ENCODE results near the gene GM2A.

The GM2A gene

GRCh38 chr5:151252762-151253604 lies at the start of gene GM2A:
Gene GM2A, plus strand, starts transcription at chr5:151253185. Its CDS starts 32 bp downstream, at chr5:151253217.
- DNase-seq (ENCODE audit: low read depth): peak; percentile 94

DNA sequence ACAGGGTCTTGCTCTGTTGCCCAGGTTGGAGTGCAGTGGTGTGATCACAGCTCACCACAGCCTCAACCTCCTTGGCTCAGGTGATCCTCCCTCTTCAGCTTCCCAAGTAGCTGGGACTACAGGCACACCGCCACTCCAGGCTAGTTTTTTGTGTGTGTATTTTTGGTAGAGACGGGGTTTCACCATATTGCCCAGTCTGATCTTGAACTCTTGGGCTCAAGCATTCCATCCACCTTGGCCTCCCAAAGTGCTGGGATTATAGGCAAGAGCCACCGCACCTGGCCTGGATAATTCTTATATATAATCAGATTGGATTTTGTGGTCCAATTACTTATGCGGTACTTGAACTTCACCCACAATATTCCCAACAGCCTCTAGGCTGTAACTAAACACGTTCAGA lies 48.9 kb upstream of the GM2A start:
- DNase-seq (ENCODE audit: low read depth): no peak

- no peak for DNase-seq (ENCODE audit: low read depth)
Observed at GRCh38 chr5:151205411-151205810, 47.6 kb upstream of the GM2A start.

DNA sequence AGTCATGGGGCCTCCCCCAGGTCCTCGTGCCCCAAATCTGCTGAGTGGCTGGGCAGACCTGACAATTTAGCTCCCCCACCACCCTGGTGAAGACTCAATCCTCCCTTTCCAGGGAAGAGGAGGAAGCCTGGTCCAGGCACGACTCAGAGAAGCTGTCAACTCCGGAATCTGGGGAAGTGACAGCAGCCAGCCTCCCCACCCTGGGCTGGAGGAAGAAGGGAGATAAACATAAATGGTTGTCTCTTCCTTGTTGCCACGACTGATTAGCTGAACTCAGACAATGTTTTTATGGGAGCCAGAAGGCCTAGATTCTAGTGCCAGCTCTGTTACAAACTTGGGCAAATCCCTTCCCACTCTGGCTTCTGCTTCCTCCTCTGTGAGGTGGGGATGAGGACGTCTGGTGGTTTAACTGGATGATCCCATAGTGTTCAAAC lies 44.5 kb upstream of the GM2A start:
- DNase-seq (ENCODE audit: low read depth): no peak

DNA sequence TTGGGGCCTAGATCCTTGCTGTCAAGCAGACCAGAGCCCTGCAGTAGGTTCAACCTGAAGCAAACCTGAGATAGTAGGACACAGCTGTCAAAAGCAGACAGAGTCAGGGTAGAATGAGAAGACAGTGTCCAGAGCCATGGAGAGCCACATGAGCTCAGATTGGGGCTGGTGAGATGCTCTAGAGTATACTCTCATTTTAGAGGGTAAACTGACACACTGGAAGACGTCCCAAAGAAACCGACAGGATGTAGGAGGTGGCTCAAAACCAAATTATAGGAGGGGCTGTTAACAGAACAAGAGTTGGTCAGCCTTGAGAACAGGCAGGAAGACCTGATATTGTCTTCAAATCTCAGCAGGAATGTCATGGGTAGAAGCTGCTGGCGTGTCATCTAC lies 40.6 kb upstream of the GM2A start:
- no peak for DNase-seq (ENCODE audit: low read depth)

DNA sequence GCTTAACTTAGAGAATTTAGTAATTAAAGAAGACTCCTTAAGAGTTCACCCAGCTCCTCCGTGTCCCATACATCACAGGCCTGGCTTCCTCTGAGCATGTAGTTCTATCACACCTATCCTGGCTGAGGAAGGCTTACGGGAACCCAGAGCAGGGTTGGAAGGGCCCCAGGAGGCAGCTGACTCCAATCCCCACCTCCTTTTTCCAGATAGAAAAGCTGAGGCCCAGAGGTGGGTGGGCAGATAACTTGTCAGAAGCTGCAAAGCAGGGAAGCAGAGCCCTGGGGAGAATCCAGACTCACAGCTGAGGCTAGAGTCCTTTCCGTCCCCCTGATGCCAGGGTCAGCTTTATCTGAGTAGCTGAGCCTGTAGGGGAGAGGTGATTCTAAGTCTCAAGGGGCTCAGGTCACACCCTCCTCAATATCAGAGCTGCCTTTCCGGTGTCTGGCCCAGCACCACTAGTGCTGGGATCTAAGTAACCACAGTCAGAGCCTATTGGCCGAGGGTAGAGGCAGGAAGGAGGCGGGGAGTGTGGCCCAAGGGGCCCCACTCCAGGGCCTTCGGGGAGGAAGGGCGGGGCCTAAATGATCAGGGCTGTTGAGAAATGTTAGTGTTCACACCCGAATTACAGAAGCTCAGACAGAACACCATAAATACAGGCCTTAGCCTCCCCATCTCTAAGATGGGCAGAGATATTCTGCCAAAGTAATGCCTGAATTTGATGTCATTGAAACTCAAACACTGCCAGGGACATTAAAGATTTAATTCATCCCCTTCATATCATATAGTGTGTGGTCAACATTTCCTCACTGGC lies 39.0 kb upstream of the GM2A start:
- no peak for DNase-seq (ENCODE audit: low read depth)

GRCh38 chr5:151214614-151215545 lies 38.1 kb upstream of the GM2A start:
- no peak for DNase-seq (ENCODE audit: low read depth)

DNA sequence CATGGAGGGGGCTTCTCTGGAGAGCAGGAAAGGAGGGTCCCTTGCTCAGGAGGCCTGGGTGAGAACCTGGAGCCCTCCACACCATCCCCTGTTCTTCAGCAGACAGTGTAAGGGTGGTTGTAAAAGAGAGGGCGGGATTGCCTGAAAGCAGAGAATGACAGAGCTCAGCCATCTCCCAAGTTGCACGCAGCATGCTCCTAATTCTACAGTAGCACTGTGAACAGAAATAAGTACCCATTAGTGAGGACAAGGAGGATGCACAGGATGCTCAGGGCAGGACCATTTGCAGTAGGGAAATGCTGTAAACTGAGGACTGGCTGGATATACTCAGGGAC lies 37.5 kb upstream of the GM2A start:
- no peak for DNase-seq (ENCODE audit: low read depth)

- DNase-seq (ENCODE audit: low read depth): no peak
Observed at GRCh38 chr5:151216781-151217180, 36.2 kb upstream of the GM2A start.

- DNase-seq (ENCODE audit: low read depth): no peak
Observed at GRCh38 chr5:151218177-151218576, 34.8 kb upstream of the GM2A start.

- no peak for DNase-seq (ENCODE audit: low read depth)
Observed at GRCh38 chr5:151219138-151219537, 33.8 kb upstream of the GM2A start.

DNA sequence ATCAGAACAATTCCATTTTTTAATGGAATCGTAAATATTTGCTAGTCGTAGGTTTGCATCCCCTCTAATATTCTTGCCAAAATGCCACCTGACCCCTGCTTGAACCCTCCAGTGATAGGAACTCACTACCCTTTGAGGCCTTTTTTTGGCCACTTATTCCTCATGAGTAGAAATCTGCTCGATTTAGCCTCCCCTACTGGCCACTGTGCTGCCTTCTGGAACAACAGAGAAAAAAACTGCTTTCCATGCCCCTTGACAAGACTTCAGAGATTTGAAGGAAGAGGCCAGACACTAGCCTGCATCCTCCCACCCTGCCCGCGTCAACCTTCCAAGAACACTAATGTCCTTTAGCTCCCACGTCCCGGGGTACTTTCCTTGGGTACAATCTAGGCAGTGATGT lies 33.2 kb upstream of the GM2A start:
- DNase-seq (ENCODE audit: low read depth): no peak

DNA sequence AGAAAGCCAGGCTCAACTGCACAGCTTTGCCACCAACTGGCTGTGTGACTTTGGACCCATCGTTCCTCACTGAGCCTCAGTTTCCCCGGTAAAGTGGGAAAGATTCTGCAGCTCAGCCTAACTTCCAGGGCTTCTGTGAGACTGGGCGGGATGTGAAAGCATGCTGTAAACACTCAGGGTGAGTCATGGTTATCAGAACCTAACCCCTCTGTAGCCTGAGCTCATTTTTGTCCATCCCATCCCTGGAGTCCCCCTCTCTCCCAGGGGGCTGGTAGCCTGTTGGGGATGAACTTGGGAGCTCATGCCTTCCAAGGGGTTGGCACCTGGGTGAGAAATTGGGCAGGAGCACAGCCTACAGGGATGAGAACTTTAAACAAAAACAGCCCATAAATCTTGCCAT lies 31.4 kb upstream of the GM2A start:
- DNase-seq (ENCODE audit: low read depth): no peak

DNA sequence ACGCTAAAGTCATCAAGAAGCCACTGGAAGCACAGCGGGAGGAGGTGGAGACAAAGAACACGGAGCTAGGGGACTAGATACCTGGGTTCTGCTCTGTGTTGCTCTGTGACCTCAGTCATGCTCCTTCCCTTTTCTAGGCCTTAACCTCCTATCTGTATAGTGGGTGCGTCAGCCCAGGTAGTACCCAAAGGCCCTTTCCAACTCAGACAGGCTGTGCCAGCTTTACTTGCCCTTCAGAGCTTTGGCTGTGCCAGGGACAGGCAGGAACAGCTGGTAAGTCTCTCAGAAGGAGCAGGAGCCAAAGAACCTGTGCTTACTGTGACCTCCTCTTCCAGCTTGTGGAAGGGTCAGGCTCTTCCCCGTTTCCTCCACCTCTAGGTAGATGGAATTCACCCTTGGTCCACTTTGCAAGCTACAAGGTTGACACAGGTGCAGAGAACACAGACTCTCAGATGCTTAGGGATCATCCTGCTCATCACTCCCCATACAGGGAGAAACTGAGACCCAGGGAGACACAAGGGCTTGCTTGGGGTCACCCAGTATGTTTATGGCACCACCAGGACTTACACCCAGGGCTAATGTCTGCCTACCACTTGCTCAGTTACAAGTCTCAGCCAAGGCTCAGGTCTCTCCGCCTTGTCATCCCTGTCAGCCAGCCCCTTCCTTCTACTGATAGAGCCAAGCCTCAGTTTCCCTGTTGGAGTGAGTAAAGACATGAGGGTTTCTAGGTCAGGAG lies 30.8 kb upstream of the GM2A start:
- DNase-seq (ENCODE audit: low read depth): no peak

- DNase-seq (ENCODE audit: low read depth): no peak
Observed at GRCh38 chr5:151222790-151223446, 30.1 kb upstream of the GM2A start.

- no peak for DNase-seq (ENCODE audit: low read depth)
Observed at GRCh38 chr5:151223447-151224264, 29.3 kb upstream of the GM2A start, which contains the start of gene CCDC69. Gene CCDC69, minus strand, starts transcription at chr5:151224092. Its CDS starts 122 bp downstream, at chr5:151223970.

DNA sequence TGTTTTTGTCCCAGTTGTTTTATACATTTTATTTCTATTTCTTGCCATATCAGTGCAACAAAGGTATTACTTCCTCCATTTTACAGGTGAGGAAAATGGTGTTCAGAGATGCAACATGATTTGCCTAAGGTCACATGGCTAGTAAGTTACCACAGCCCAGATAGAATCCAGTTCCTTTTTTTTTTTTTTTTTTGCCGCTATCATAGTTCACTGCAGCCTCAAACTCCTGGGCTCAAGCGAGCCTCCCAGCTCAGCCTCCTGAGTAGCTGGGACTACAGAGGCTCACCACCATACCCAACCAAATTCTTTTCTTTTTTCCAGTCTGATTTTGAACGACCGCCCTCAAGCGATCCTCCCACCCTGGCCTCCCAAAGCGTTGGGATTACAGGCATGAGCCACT lies 28.6 kb upstream of the GM2A start:
- no peak for DNase-seq (ENCODE audit: low read depth)

DNA sequence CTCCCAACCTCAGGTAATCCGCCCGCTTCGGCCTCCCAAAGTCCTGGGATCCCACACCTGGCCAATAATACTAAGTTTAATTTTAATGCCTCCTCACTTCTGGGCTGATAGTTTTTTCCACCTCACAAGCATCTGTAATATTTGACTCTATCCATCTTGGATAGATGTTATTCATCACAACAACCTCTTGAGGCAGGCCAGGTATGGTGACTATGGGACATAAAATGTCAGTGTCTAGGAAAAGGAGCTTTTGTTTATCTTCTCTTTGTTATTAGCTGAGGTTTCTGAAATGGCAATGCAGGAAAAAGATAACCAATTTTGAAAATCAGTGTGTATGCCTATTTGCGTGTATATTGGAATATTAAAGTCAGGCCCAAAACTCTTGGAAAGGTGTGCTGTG lies 27.9 kb upstream of the GM2A start:
- no peak for DNase-seq (ENCODE audit: low read depth)

DNA sequence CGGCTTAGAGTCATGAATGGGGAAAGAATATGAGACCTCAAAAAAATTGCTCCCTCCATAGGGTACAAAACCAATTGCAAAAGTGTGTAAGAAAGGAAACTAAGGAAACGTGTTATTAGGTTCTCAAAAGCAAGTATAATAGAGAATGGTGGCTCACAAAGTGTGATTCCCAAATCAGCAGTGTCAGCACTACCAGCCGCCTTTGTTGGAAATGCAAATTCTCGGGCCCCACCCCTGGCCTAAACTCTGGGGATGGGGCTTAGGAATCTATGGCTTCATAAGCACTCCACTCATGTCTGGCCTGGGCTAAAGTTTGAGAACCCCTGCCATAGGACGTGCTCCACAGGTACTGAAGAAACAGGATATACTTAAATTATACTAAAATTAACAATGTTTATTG lies 27.5 kb upstream of the GM2A start:
- DNase-seq (ENCODE audit: low read depth): no peak

DNA sequence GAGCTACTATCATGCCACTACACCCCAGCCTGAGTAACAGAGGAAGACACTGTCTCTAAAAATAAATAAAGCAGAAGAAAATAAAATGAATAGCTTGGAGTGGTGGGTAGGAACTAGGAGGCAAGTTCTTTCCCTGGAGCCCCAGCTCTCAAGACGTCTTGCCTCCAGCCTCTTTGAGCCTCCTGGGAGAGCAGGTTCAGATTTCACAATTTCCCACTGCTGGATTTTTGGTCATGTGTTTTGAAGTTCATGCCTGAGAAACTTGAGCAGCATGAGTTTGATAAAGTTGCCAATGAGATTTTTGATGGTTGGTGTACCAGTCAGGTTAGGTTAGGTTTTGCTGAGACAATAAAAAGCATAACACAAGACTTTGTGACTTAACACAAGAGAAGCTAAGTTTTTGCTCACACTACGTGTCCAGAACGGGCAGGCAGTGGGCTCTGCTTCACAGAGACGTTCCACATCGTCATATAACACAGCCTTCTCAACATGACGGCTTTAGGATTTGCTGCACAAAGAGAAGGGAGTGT lies 25.0 kb upstream of the GM2A start:
- DNase-seq (ENCODE audit: low read depth): no peak

All from GM04503 (cell line).